Activated CD8-positive, alpha-beta memory T cell treated with anti-CD3 and anti-CD28 coated beads for 24 hours (primary cell): ENCODE results near the gene ASCL2.

Source experiments
- DNase-seq: peaks from one replicate; pipeline ENCODE4 v3.0.0-alpha.2; 2020

Gene ASCL2

DNA sequence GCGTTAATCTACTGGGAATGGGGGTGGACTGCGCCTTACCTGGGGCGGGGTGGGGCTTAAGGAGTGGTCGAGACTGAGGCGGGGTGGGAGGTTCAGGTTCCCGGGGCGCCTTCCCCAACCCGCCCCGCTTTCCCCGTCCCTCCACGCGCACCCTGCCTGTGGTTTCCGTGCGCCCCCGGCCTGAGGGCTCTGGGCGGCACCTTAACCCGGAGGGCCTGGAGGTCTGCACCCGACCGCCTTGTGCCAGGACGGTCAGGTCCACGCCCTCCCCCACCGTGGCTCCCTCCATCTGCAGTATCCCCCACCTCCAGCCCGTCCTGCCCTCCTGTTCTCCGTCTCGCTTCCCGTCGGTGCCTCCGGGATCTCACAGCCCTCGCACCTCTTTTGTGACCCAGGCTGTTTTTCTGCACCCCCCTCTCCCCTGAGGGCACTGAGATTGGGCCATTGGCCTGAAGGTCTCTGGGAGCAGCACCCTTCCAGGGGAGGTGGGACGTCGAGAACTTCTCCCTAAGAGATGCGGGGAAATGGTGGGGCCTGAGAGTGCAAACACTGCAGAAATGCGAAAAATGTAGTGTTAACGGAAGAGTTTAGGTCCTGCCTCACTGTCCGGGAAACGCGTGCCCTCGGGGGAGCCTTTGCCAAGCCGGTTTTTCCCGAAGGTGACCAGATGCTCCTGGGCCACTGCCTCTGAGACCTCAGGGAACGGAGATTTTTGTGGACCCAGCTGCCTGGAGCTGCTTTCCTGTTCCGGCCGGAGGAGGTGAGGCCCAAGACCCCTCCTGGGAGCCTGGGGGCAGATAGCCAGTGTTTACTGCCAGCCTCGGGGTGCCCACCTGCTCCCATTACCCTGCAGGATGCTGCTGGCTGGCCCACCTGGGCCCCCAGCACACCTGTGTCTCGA is 1.2 kb upstream of the ASCL2 start:
- peak; percentile 57 for DNase-seq

- DNase-seq = no peak
These were observed 614 bp upstream of the ASCL2 start for GRCh38 chr11:2271077-2271326.

GRCh38 chr11:2269601-2270321 is 627 bp downstream of the ASCL2 start:
- peak; percentile 75 for DNase-seq

DNA sequence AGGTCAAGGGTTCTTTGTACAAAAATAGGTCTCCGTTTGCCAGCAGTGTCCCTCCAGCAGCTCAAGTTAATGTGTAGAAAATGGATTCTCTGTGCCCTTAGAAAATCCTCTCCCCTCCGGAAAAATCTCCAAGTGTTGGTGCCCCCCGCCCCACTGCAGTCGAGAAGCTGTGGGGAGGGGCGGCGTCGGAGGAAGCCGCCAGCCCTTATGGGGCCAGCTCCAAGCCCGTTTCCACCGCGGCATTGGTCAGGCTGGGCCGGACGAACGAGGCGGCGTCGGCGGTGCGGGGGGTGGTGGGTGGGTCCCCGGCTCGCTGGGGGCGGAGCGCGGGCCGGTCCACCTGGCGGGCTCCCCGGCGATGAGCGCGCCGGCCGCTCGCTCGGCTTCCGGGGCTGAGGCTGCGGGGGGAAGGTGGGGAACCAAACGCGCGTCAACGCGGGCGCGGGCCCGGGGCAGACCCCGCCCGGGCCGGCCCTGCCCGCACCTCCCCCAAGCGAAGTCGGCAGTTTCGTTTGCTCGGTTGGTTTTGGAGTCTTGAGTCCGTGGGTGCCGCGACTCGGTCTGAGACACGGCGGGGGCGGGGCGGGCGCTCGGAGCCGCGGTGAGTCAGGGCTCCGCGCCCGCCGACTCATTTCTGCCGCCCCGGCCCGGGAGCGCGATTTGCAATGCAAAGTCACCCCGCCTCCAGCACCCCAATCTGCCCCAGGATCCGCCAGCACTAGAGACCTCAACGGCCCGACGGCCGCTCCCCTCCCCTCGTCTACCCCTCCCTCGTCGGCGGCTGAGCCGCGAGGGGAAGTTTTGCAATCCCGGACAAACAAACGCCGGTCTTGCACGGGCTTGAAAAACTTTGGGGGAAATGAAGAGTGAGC is 1.4 kb downstream of the ASCL2 start:
- DNase-seq = peak; percentile 89

- peak; percentile 62 for DNase-seq
These were observed 2.3 kb downstream of the ASCL2 start for GRCh38 chr11:2267851-2268728.

DNA sequence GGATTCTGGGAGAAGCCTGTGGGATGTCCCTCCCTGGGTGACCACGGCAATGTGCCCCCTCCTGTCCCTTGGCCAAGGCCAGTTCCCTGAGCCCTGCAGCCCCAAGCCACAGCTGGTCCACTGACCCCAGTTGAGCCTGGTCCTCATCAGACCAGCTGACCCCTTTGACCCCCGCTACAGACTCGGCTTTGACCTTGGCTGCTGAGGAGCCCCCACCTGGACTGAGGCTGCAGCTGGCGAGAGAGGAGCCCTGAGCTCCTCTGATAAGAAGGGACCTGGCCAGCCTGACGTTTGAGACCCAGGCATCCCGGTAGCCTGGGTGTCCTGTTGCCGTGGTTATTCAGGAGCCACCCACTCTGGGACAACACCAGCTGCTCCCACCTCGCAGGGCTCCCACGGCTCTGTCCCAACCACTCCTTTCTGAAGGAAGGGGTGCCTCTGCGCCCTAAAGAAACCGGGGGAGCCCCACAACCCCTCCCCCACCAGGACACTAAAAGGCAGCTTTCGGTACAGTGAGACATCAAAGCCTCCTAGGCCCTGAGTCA is 3.0 kb downstream of the ASCL2 start:
- DNase-seq = peak; percentile 58

GRCh38 chr11:2266586-2267305 is 3.6 kb downstream of the ASCL2 start:
- DNase-seq = peak; percentile 57

DNA sequence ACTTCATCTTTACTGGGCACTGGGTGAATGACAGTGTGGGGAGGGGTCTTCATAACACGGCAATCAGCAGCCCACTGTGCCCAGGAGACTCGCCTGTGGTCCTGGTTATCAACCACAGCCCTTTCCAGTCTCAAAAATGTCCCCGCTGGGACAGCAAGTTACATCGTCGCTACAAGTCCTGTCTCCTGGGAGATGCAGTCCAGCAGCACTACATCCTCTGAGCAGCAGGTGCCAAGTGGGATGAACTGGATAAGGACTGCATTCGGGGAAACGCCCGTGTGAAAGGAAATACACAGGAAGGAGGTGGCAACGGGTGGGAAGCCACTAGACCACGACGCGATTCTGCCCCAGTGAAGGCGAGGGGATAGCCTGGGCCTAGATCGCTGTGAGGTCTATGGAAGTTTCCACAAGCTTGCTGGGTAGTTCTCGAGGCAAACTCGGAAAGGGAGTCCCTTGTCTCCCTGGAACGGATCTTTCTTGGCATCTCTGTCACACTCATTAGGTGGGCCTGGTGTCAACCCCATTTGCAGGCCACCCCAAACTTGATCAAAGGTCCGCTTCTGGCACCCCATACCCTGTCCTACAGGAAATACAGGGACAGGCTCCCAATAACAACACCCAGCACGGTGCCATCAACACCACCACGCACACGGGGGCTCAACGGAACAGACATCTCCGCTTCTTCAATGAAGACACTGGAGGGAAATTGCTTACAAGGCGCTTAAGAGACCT is 4.4 kb downstream of the ASCL2 start:
- peak; percentile 65 for DNase-seq

DNA sequence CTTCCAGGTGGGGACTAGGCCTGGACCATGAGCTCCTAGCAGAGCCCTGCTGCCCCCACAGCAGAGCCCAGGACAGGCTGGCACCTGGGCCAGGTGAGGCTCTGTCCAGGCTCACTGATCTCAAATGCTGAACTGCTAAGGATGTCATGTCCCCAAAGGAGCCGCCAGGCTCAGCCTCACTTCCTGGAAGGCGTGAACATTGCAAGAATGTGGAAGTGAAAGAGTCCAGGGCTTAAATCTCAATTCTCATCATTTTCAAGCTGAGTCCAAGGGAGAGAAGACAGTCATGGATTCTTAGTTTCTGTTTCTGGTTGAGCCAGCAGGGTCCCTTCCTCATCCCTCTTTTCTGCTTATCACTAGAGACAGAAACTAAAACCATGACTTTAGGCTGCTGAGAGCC is 5.0 kb downstream of the ASCL2 start:
- DNase-seq = peak; percentile 62

DNA sequence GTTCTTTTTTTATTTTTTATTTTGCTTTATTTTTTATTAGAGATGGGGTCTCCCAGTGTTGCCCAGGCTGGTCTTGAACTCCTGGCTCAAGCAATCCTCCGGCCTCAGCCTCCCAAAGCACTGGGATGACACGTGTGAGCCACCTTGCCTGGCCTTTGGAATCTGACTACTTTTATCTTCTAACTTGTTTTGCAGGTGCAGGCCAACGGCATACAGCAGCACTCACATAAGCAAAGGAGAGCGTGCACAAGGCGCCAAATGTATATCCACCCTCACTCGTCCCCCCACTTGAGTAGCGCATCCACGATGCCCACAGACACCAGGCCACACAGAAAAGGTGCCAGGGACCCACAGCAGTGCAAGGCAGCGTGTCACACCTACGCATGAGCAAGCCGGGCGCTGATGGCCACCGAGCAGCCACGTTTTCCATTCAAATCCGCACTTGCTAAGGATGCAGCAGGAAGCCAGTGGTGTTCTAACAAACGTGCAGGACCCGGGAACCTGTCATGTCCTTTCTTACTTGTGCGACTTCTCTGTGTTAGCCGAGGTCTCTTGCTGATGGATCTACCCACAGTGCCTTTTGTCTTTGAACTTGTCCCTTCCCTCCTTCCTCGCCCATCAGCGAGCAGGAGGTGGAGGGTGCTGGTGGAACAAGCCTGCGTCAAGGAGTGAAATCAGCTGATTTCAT is 5.9 kb downstream of the ASCL2 start:
- DNase-seq = peak; percentile 56

DNA sequence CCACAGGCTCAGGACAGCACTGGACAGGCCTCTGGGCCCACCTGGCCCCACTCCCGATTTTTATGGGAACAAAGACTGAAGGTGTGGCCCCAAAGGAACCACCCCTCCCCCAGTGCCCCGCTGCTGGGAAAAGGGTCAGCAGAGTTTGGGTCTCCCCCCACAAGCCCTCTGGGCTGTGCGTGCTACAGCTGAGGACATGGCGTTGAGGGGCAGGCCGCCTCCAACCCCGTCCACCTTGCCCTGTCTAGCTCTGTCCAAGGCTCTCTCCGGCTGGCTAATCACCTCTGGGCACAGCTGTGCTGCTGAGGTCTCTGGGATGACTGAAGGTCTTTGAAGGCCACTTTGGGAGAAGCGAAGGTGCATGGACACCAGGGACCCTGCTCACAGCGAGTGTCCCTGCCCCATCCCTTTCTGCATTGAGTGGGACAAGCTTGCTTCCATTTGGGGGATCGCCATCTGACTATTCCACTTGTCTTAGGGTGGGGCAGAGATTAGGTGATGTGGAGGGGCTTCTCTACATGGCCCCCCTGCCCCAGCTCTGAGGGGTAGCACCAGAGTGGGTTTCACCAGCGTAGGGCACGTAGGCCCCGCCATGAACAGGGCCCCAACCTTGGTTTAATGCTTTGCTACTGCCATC is 6.5 kb downstream of the ASCL2 start:
- peak; percentile 37 for DNase-seq

DNA sequence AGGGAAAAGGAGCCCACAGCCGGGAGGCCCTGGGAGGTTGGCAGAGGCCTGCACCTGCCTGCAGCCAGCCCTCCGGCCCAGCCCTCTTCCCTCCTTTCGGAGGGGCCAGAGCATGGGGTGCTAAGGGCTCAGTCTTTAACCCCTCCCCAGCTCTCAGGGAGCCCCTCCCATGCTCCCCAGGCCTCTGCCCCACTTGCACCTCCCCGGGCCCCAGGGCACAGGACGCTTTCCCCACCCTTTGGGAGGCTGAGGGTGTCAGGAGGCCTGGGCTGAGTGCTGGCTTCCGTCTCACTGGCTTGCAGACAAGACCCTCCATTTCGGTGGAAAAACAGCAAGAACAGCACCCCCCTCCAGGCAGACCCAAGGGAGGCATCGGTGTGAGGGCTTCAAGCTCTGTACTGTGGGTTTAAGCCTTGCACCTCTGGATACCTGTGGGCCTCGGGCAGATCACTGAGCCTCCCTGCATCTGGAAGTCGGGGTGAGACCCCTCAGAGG is 7.3 kb downstream of the ASCL2 start:
- no peak for DNase-seq

- DNase-seq = no peak
These were observed 7.9 kb downstream of the ASCL2 start for GRCh38 chr11:2262301-2263070.

DNA sequence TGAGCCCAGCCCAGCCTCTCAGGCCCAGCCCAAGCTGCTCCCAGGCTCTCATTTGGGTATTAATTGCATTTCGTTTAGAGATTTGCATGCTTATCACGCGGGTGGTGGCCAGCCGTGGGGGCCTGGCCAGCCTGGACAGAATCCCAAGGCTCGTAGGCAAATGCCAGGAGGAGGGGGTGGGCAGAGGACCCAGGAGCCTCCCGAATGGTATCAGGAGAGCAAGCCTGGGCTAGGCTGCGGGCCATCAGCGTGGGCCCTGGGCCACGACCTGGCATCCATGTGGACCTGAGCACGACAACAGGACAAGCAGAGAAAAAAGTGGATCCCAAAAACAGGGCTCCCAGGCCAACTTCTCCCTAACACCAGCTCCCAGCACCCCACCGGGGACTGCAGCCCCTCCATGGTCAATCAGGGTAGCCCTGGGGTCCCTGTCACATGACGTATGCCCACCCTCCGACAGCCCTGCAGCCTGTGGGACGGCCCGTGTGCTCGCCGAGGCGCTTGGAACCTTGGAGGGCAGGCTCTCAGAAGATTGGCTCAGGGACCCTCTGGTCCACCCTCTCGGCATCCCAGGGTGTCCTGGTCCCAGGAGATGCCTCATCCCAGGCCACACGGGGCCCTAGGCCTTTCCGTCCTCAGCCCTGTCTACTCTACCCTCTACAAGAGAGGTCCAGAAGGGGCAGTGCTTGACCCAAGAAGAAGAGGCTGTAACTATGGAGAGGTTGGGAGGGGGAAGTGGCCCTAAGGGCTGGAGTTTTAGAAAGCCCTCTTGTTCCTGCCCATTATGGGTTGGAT is 8.8 kb downstream of the ASCL2 start:
- peak; percentile 51 for DNase-seq

- DNase-seq = peak; percentile 53
These were observed 9.7 kb downstream of the ASCL2 start for GRCh38 chr11:2260491-2261364.

- DNase-seq = peak; percentile 47
These were observed 10.4 kb downstream of the ASCL2 start for GRCh38 chr11:2259897-2260451.
